LNCaP clone FGC (cell line): Measurements from ENCODE around the gene CHRNA10.

Source experiments
- DNase-seq: peaks from one replicate; pipeline ENCODE4 v3.0.0-alpha.2; 2011; ENCODE audit warnings: low read depth
- H3K4me3 ChIP-seq: 2 replicates; pipeline ENCODE4 v1.5.1; 2011; ENCODE audit warnings: mild to moderate bottlenecking, low read depth, low read length, control low read depth
- TF ChIP-seq, protein P1 (sequence below): IDR thresholded peaks from 2 replicates; pipeline ENCODE4 v1.5.1; 2012; ENCODE audit warnings: mild to moderate bottlenecking; ENCODE audit not compliant: control insufficient read depth, insufficient read depth; ENCODE audit errors: extremely low read depth

The CHRNA10 gene

DNA sequence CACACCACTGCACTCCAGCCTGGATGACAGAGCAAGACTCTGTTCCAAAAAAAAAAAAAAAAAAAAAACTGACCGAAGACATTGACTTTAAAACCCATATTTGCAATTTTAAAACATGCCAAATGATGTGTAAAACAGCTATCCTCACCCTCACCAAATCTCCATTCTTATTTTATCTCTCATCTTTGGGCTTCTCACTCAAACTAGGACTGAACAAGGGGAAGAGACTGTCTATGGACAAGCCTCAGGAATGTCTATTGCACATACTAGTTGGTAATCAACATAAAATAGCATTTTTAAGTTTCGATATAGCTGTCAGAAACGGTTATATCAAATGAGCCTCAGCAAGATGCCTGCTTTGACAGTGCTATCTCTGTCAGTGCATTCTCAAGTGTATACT lies 7.9 kb upstream of the CHRNA10 start:
- H3K4me3 ChIP-seq: no peak overlapping the region
- TF ChIP-seq, protein P1, sequence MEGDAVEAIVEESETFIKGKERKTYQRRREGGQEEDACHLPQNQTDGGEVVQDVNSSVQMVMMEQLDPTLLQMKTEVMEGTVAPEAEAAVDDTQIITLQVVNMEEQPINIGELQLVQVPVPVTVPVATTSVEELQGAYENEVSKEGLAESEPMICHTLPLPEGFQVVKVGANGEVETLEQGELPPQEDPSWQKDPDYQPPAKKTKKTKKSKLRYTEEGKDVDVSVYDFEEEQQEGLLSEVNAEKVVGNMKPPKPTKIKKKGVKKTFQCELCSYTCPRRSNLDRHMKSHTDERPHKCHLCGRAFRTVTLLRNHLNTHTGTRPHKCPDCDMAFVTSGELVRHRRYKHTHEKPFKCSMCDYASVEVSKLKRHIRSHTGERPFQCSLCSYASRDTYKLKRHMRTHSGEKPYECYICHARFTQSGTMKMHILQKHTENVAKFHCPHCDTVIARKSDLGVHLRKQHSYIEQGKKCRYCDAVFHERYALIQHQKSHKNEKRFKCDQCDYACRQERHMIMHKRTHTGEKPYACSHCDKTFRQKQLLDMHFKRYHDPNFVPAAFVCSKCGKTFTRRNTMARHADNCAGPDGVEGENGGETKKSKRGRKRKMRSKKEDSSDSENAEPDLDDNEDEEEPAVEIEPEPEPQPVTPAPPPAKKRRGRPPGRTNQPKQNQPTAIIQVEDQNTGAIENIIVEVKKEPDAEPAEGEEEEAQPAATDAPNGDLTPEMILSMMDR: no peak
- DNase-seq: no peak

DNA sequence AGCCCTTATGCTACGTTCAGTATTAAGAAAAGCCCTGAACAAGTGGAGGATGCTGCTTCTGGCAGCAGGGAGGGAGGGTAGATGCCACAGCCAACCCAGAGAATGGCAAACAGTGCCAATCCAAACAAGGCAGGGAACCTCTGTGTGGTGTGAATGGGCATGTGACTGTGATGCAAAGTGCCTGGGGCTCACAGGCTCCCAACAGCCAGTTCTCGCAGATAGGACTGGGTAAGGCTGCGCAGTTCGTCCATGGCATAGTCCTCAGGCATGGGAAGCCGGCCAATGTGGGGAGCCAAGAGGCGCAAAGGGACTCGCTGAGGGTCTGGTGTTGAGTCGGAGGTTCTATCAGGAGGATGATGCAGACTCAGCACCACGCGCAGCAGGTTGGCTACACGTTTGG lies 4.8 kb upstream of the CHRNA10 start:
- TF ChIP-seq, protein P1: no peak
- no peak for DNase-seq
- H3K4me3 ChIP-seq: no peak overlapping the region

DNA sequence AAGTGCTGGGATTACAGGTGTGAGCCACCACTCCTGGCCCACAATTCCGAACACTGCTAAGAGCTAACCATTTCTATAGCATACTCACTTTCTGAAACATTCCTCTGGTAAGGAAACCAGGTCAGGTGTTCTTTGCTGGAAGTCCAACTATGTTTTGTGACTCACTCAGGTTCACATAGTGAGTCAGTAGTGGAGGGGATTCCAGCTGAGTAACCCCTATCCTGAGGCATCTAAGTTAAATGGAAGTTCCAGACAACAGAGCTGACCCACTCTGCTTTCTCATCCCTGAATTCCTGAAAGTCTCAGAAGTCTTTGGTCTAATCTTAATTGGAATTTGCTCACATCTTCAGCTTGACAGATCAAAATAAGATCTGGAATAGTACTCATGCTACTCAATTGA lies 3.0 kb upstream of the CHRNA10 start:
- H3K4me3 ChIP-seq: no peak overlapping the region
- TF ChIP-seq, protein P1: no peak
- DNase-seq: no peak

DNA sequence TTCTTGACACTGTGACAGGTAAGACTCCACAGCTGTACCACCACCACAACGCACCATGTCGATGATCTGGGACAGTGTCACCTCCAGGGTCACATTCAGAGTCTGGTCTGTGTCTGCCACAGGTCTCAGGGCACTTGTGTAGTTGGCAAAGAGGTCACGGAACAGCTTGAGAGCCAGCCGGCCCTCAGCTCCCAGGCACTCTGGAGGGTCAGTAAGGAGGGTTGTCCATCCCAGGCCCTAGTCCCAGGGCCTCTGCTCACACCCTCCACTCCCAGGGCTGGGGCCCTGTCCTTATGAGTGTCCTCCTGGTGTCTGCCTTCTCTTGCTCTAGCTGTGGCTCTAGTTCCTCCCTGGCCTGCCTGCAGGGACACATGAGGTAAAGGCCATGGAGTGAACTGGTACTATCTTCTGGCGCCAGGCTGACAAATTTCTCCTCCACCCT lies 1.4 kb downstream of the CHRNA10 start:
- TF ChIP-seq, protein P1: no peak
- no peak for DNase-seq

DNA sequence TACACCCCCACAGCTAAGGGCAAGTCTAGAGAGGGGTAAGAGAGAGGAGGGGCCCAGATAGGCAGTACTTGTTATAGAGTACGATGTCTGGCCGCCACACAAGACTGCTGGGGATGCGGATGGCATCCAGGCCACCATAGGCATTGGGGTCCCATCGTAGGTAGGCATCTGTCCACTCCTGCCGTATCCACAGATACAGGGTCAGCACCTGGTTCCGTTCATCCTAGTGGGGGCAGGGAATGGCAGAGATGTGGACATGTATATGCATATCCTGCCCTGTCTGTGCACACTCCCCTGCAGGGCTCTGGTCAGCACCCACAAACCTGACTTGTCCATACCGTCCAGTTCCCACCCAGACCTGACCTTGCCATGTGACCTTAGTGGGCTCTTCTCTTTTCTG lies 2.1 kb downstream of the CHRNA10 start:
- H3K4me3 ChIP-seq: no peak overlapping the region
- TF ChIP-seq, protein P1: no peak
- DNase-seq: no peak

More for the DNA sequence above, 1.4 kb downstream of the CHRNA10 start:
- H3K4me3 ChIP-seq: no peak overlapping the region

DNA sequence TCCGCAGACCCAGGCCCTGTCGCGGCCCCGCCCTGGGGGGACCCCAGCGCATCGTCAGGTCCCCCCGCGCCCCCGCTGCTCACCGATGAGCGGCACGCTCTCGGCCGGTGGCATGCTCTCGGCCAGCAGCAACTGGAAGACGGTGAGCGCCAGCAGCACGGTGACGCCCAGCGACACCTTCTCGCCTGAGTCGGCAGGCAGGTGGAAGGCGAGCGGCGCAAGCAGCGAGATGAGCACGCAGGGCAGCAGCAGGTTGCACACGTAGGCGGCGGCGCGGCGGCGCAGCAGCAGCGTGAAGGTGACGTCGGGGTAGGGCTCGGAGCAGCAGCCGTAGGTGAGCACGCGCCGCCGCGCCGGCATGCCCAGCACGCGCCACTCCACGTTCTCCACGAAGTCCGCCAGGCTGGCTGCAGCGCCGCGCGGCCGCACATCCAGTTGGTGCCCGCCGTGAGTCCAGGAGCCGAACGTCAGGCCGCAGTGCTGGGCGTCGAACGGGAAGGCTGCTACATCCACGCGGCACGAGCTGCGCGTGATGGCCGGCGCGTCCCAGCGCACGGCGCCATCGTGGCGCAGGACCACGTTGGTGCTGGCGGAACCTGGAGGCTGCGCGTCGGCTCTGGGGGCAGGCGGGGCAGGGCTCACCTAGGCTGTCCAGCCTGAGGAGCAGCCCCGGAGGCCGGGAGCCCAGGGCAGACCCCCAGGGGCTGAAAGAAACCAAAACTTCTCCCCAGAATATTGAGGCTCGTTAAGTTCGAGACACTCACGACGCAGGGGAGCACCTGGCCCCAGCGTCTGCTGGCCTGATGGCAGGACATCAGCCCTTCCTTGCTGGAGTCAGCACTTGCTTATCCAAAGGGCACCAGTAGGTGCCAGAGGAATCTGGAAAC lies 3.8 kb downstream of the CHRNA10 start:
- no peak for DNase-seq
- TF ChIP-seq, protein P1: no peak
- H3K4me3 ChIP-seq: no peak overlapping the region
